SU-DHL-6 (cell line): ENCODE results near the gene TNFRSF11A.

Experiments used
- CTCF ChIP-seq: fragments of 200-600 bp; sonication (generic); IDR thresholded peaks from one replicate; pipeline ENCODE4 v1.5.1; 2017; ENCODE audit warnings: antibody characterized with exemption, mild to moderate bottlenecking, low read length, moderate library complexity; ENCODE audit not compliant: insufficient read depth, poor library complexity, severe bottlenecking
- EZH2phosphoT487 ChIP-seq: fragments of 200-600 bp; sonication (generic), shearing (Covaris generic); conservative IDR thresholded peaks from 2 replicates; pipeline ENCODE4 v1.6.1; 2018; ENCODE audit warnings: mild to moderate bottlenecking, antibody characterized with exemption, low read length, moderate library complexity, mixed read lengths

- TF ChIP-seq CTCF (no peak), EZH2phosphoT487 (no peak)
These were observed 43.0 kb downstream of the TNFRSF11A start for GRCh38 chr18:62368100-62368499.
